RPMI7951 (cell line): ENCODE data around the gene WARS2. TPM values are rescaled to one million over a fixed set of nuclear protein-coding genes. Genes with fewer than 3 reads are reported as not detected.
"Not testable (repeated sequence)": the region's sequence is repeated elsewhere in the genome, so short reads cannot be mapped to it uniquely, and the experiment has no call there.

Source experiments
- DNase-seq: peaks from one replicate; pipeline ENCODE4 v3.0.0-alpha.2; 2012; ENCODE audit warnings: low read depth
- total RNA-seq: library from RNA; depleted of rRNA; stranded (reverse); fragments of >200 nt; shearing (Covaris generic); gene quantifications from 2 replicates; pipeline ENCODE4 v1.2.3, GENCODE V29; 2014; rRNA removed

WARS2 gene
- total RNA-seq: 12.7 and 22.8 TPM in 2 replicates

GRCh38 chr1:119140177-119141019 lies at the start of gene WARS2:
WARS2 (minus strand) TSS chr1:119140653; CDS start chr1:119140644, 9 bp downstream.
- peak; percentile 96 for DNase-seq

- no peak for DNase-seq
Measured at GRCh38 chr1:119188926-119189325, 48.5 kb upstream of the WARS2 start.

GRCh38 chr1:119187416-119187815 lies 47.0 kb upstream of the WARS2 start:
- DNase-seq: no peak

GRCh38 chr1:119186471-119186870 lies 46.0 kb upstream of the WARS2 start:
- peak; percentile 3 for DNase-seq

- DNase-seq: no peak
Measured at GRCh38 chr1:119184972-119185371, 44.5 kb upstream of the WARS2 start.

- no peak for DNase-seq
Measured at GRCh38 chr1:119181218-119181617, 40.8 kb upstream of the WARS2 start.

- DNase-seq: no peak
Measured at GRCh38 chr1:119179051-119179450, 38.6 kb upstream of the WARS2 start.

GRCh38 chr1:119172927-119173326 lies 32.5 kb upstream of the WARS2 start:
- not testable (repeated sequence) for DNase-seq

GRCh38 chr1:119171381-119172010 lies 31.0 kb upstream of the WARS2 start:
- not testable (repeated sequence) for DNase-seq

GRCh38 chr1:119163396-119163795 lies 22.9 kb upstream of the WARS2 start:
- DNase-seq: no peak

GRCh38 chr1:119160866-119161265 lies 20.4 kb upstream of the WARS2 start:
- DNase-seq: no peak

GRCh38 chr1:119160409-119160808 lies 20.0 kb upstream of the WARS2 start:
- DNase-seq: no peak

- DNase-seq: no peak
Measured at GRCh38 chr1:119159966-119160365, 19.5 kb upstream of the WARS2 start.

GRCh38 chr1:119159111-119159510 lies 18.7 kb upstream of the WARS2 start:
- no peak for DNase-seq

- not testable (repeated sequence) for DNase-seq
Measured at GRCh38 chr1:119156761-119157160, 16.3 kb upstream of the WARS2 start.

GRCh38 chr1:119155069-119155468 lies 14.6 kb upstream of the WARS2 start:
- not testable (repeated sequence) for DNase-seq

- DNase-seq: no peak
Measured at GRCh38 chr1:119150150-119150549, 9.7 kb upstream of the WARS2 start.

GRCh38 chr1:119147661-119148090 lies 7.2 kb upstream of the WARS2 start:
- no peak for DNase-seq

GRCh38 chr1:119146466-119146865 lies 6.0 kb upstream of the WARS2 start:
- DNase-seq: no peak

GRCh38 chr1:119144813-119145212 lies 4.4 kb upstream of the WARS2 start:
- DNase-seq: no peak

- DNase-seq: no peak
Measured at GRCh38 chr1:119143706-119144105, 3.3 kb upstream of the WARS2 start.

GRCh38 chr1:119141660-119142059 lies 1.2 kb upstream of the WARS2 start:
- DNase-seq: no peak

- peak; percentile 44 for DNase-seq
Measured at GRCh38 chr1:119141020-119141424, 569 bp upstream of the WARS2 start.
